Thyroid gland (tissue), 4 donors: Measurements from ENCODE around the gene TPCN1. TPM values are rescaled to one million over a fixed set of nuclear protein-coding genes. Genes with fewer than 3 reads are reported as not detected.
A peak's percentile ranks its signal among the peaks of the same experiment; 100 is the strongest.

ENCODE experiments used
- DNase-seq, 2 donors: peaks; one replicate each; pipeline ENCODE4 v3.0.0-alpha.2; 2019
- H3K27ac ChIP-seq, 3 donors: fragments of 200-600 bp; sonication (generic); 1 replicate in 2 of 3; 2 replicates in 1 of 3; pipeline ENCODE4 v1.5.1; 2016 to 2019; ENCODE audit warnings: mild to moderate bottlenecking in 1 of 3, moderate library complexity in 1 of 3
- H3K27me3 ChIP-seq: fragments of 200-600 bp; sonication (generic); one replicate; pipeline ENCODE4 v1.5.1; 2019
- H3K36me3 ChIP-seq, 2 donors: fragments of 200-600 bp; sonication (generic); one replicate each; pipeline ENCODE4 v1.5.1; 2016 to 2019
- H3K4me1 ChIP-seq, 2 donors: fragments of 200-600 bp; sonication (generic); one replicate each; pipeline ENCODE4 v1.5.1; 2017 to 2019
- H3K4me3 ChIP-seq, 3 donors: fragments of 200-600 bp; sonication (generic); replicated peaks in 1 of 3; 1 replicate in 2 of 3; 2 replicates in 1 of 3; pipeline ENCODE4 v1.5.1; 2016; ENCODE audit warnings: mild to moderate bottlenecking in 1 of 3
- H3K9me3 ChIP-seq: fragments of 200-600 bp; sonication (generic); one replicate; pipeline ENCODE4 v1.5.1; 2017
- CTCF ChIP-seq, 6 experiments: fragments of 200-600 bp in 3 of 6; fragments of 450-650 bp in 3 of 6; sonication (generic) in 3 of 6; IDR thresholded peaks; one replicate each; pipeline ENCODE4 v1.5.1; 2016 to 2019; ENCODE audit warnings: antibody characterized with exemption in 6 of 6, mild to moderate bottlenecking in 2 of 6, inconsistent platforms in 1 of 6, moderate library complexity in 1 of 6
- POLR2A ChIP-seq, 2 donors: fragments of 450-650 bp; IDR thresholded peaks; one replicate each; pipeline ENCODE4 v1.6.1; 2017; ENCODE audit warnings: antibody characterized with exemption in 2 of 2, mild to moderate bottlenecking in 2 of 2, moderate library complexity in 1 of 2
- WGBS, 2 donors: methylation state at CpG; one replicate each; pipeline ENCODE4 v1.1.5; 2017; 5-methylcytosine and 5-hydroxymethylcytosine counted together
- intact Hi-C: fragments of 100-400 bp; cut with DNase I; formaldehyde crosslinking; loops from one replicate; pipeline ENCODE4 v1.15.1; 2023
- total RNA-seq, 4 donors: library from RNA; depleted of rRNA; stranded (reverse); fragments of >200 nt; gene quantifications; one replicate each; pipeline ENCODE4 v1.2.3, GENCODE V29; 2016

The TPCN1 gene
- total RNA-seq, 4 donors from 2014 or later, result 58.3 to 135 (median 109) TPM

GRCh38 chr12:113228394-113229028 lies 7.2 kb downstream of the TPCN1 start:
- Histone ChIP-seq H3K9me3 (no peaks in the 10 kb centered on the region), H3K4me3 (no peak overlapping the region), H3K27ac (peak overlapping the region; percentile 92 to 98 (median 96)), H3K36me3 (peaks cover 19 to 21% of the 10 kb centered on the region in 2 donors), H3K4me1 (peaks cover 65 to 82% of the 10 kb centered on the region in 2 donors), H3K27me3 (no peaks in the 10 kb centered on the region)
- 85 to 87% methylated on average over 5 of the region's 5 CpGs for WGBS, 2 donors
- DNase-seq, result no peak
- TF ChIP-seq CTCF (IDR thresholded peaks at IDR 0.05), result no peak
- TF ChIP-seq POLR2A (IDR thresholded peaks at IDR 0.05), result no peak
- intact Hi-C loops, result no loop called here

- Histone ChIP-seq H3K4me3 (no peak overlapping the region), H3K27me3 (no peaks in the 10 kb centered on the region), H3K36me3 (peaks cover 19 to 21% of the 10 kb centered on the region in 2 donors), H3K9me3 (no peaks in the 10 kb centered on the region), H3K4me1 (peaks cover 79 to 91% of the 10 kb centered on the region in 2 donors), H3K27ac (peak overlapping the region; percentile 94 to 98 (median 96))
- DNase-seq, result peak in 1 of 2 donors; percentile 21
- intact Hi-C loops, result no loop called here
- 96% methylated on average over 15 of the region's 15 CpGs for WGBS, 2 donors
- TF ChIP-seq CTCF (IDR thresholded peaks at IDR 0.05) (no peak), POLR2A (IDR thresholded peaks at IDR 0.05) (no peak)
Observed at GRCh38 chr12:113230315-113231234, 9.3 kb downstream of the TPCN1 start.

GRCh38 chr12:113231235-113232088 lies 10.2 kb downstream of the TPCN1 start:
- Histone ChIP-seq H3K36me3 (peaks cover 19 to 21% of the 10 kb centered on the region in 2 donors), H3K4me3 (no peak overlapping the region), H3K9me3 (no peaks in the 10 kb centered on the region), H3K4me1 (peaks cover 83 to 100% of the 10 kb centered on the region in 2 donors), H3K27ac (peak overlapping the region; percentile 94 to 98 (median 96)), H3K27me3 (no peaks in the 10 kb centered on the region)
- intact Hi-C loops, result no loop called here
- 81 to 94% methylated on average over 8 of the region's 8 CpGs for WGBS, 2 donors
- TF ChIP-seq CTCF (IDR thresholded peaks at IDR 0.05) (no peak), POLR2A (IDR thresholded peaks at IDR 0.05) (no peak)
- peak in 1 of 2 donors; percentile 4 for DNase-seq

GRCh38 chr12:113232089-113232839 lies 11.0 kb downstream of the TPCN1 start:
- Histone ChIP-seq H3K4me3 (no peak overlapping the region), H3K9me3 (no peaks in the 10 kb centered on the region), H3K4me1 (peaks cover 83 to 100% of the 10 kb centered on the region in 2 donors), H3K36me3 (peaks cover 19 to 21% of the 10 kb centered on the region in 2 donors), H3K27me3 (no peaks in the 10 kb centered on the region), H3K27ac (peak overlapping the region; percentile 94 to 98 (median 96))
- DNase-seq, result peak in 1 of 2 donors; percentile 1
- 90 to 93% methylated on average over 10 to 16 of the region's 18 CpGs for WGBS, 2 donors
- intact Hi-C loops, result no loop called here
- TF ChIP-seq POLR2A (IDR thresholded peaks at IDR 0.05), result no peak
- TF ChIP-seq CTCF (IDR thresholded peaks at IDR 0.05), result no peak
